Esophagus muscularis mucosa (tissue), 4 donors: ENCODE results near the gene CTRB1. TPM values are rescaled to one million over a fixed set of nuclear protein-coding genes. Genes with fewer than 3 reads are reported as not detected.

Source experiments
- DNase-seq: peaks from one replicate; pipeline ENCODE4 v3.0.0-alpha.2; 2017; ENCODE audit errors: extremely low spot score
- H3K27ac ChIP-seq, 4 donors: fragments of 200-600 bp; sonication (generic); replicated peaks in 1 of 4; 1 replicate in 3 of 4; 2 replicates in 1 of 4; pipeline ENCODE4 v1.5.1; 2016 to 2019; ENCODE audit warnings: mild to moderate bottlenecking in 1 of 4
- H3K27me3 ChIP-seq, 4 donors: fragments of 200-600 bp; sonication (generic); one replicate each; pipeline versions ENCODE4 v1.5.1 to v1.6.0; 2016 to 2019
- H3K36me3 ChIP-seq, 4 donors: fragments of 200-600 bp; sonication (generic); one replicate each; pipeline ENCODE4 v1.5.1; 2016 to 2019
- H3K4me1 ChIP-seq, 4 donors: fragments of 200-600 bp; sonication (generic); one replicate each; pipeline ENCODE4 v1.5.1; 2016 to 2019
- H3K4me3 ChIP-seq, 4 donors: fragments of 200-600 bp; sonication (generic); 1 replicate in 2 of 4; 2 replicates in 2 of 4; pipeline ENCODE4 v1.5.1; 2016 to 2019; ENCODE audit warnings: mild to moderate bottlenecking in 4 of 4, moderate library complexity in 1 of 4
- H3K9me3 ChIP-seq, 4 donors: fragments of 200-600 bp; sonication (generic); 1 replicate in 3 of 4; 2 replicates in 1 of 4; pipeline ENCODE4 v1.5.1; 2016 to 2019
- EP300 ChIP-seq: sonication (generic); formaldehyde crosslinking; IDR thresholded peaks from one replicate; pipeline ENCODE4 v1.6.1; 2017; ENCODE audit warnings: antibody characterized with exemption
- POLR2A ChIP-seq: fragments of 450-650 bp; IDR thresholded peaks from one replicate; pipeline ENCODE4 v1.6.1; 2017; ENCODE audit warnings: antibody characterized with exemption, moderate library complexity, mild to moderate bottlenecking, low read depth
- POLR2AphosphoS5 ChIP-seq, 2 donors: sonication (generic); formaldehyde crosslinking; IDR thresholded peaks; one replicate each; pipeline ENCODE4 v1.6.1; 2017; ENCODE audit warnings: antibody characterized with exemption in 2 of 2
- WGBS: methylation state at CpG from one replicate; pipeline ENCODE4 v1.1.5; 2018; 5-methylcytosine and 5-hydroxymethylcytosine counted together
- intact Hi-C: fragments of 100-400 bp; cut with DNase I; formaldehyde crosslinking; loops from one replicate; pipeline ENCODE4 v1.15.1; 2023
- total RNA-seq, 4 donors: library from RNA; depleted of rRNA; stranded (reverse); fragments of >200 nt; gene quantifications; one replicate each; pipeline versions ENCODE4 v1.1.0 to v1.2.1, GENCODE V29; 2016
- TF ChIP-seq, protein P1 (sequence below), 3 experiments: fragments of 200-600 bp in 2 of 3; fragments of 450-650 bp in 1 of 3; sonication (generic) in 2 of 3; IDR thresholded peaks; one replicate each; pipeline ENCODE4 v1.5.1; 2017 to 2019; ENCODE audit warnings: antibody characterized with exemption in 3 of 3, mild to moderate bottlenecking in 2 of 3, moderate library complexity in 1 of 3

The CTRB1 gene
- total RNA-seq, 4 donors from 2014 or later: not detected

DNA sequence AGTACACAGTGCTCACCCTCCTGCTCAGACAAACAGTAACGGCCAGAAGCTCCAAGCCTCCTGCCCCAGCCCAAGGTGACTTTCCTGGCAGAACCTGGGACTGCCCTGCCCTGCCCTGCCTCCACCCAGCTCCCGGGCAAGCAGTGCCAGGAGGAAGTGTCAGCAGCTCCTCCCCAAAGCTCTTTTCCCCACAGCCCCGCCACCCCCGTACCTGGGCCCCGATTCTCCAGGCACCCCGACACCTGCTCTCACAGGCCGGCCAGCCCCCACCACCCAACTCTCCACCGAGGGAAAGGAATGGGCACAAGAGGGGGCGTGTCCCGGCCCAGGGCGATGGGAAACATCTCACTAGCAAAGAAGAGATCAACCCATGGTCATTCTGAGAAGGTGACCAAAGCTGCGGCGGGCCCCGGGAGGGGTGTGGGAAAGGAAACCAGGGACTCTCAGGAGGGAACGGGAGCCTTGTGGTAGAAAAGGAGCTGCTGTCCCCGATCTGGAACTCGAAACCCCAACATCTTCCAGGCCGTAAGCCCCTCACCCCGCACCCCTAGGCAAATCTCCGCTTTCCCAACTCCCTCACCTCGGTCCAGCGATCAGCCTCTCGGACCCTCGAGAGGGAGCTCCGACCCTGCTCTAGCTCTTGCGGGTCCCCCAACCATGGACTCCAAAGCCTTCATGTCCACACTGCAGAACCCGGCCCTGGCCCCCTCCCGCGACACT is 31.5 kb downstream of the CTRB1 start:
- intact Hi-C loops: loop anchor here (2.0 kb wide), 1 partner anchor 17 kb away; no protein-coding TSS in a partner anchor
- 12% methylated on average over 7 of the region's 29 CpGs for WGBS
- TF ChIP-seq POLR2A (no peak), POLR2AphosphoS5 (IDR thresholded peaks at IDR 0.05) (no peak), EP300 (no peak)
- TF ChIP-seq, protein P1, sequence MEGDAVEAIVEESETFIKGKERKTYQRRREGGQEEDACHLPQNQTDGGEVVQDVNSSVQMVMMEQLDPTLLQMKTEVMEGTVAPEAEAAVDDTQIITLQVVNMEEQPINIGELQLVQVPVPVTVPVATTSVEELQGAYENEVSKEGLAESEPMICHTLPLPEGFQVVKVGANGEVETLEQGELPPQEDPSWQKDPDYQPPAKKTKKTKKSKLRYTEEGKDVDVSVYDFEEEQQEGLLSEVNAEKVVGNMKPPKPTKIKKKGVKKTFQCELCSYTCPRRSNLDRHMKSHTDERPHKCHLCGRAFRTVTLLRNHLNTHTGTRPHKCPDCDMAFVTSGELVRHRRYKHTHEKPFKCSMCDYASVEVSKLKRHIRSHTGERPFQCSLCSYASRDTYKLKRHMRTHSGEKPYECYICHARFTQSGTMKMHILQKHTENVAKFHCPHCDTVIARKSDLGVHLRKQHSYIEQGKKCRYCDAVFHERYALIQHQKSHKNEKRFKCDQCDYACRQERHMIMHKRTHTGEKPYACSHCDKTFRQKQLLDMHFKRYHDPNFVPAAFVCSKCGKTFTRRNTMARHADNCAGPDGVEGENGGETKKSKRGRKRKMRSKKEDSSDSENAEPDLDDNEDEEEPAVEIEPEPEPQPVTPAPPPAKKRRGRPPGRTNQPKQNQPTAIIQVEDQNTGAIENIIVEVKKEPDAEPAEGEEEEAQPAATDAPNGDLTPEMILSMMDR (IDR thresholded peaks at IDR 0.05): no peak
- Histone ChIP-seq H3K4me3 (peak overlapping the region; percentile 74 to 84 (median 77)), H3K27ac (peak overlapping the region; percentile 90 to 95 (median 92)), H3K27me3 (no peaks in the 10 kb centered on the region), H3K36me3 (no peaks in the 10 kb centered on the region), H3K4me1 (peaks cover 90 to 99% (median 97%) of the 10 kb centered on the region in 4 donors), H3K9me3 (no peaks in the 10 kb centered on the region)
- DNase-seq: no peak

DNA sequence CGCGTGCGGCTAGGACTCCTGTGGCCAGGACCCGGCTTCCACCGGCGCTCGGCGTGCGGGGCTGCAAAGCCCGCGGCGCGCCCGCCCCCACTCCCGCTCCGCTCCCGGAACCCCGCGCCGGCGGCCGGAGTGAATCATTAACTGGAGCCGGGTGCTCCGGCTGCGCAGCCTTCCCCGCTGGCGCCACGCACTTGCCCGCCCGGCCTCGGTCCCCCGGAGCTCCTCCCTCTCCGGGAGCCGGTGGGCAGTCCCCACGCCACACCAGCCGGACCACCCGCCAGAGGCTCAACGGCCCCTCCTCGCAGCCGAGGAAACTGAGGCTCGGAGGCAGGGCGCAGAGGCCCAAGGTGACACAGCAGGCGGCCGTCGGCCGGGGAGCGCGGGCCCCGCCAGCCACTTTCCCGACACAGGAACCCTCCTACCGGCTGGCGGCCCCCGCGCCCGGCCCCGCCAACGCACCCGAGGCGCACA is 32.1 kb downstream of the CTRB1 start:
- 0% methylated on average over 2 of the region's 59 CpGs for WGBS
- no peaks in the 10 kb centered on the region for H3K36me3 ChIP-seq
- no peaks in the 10 kb centered on the region for H3K9me3 ChIP-seq
- TF ChIP-seq, protein P1 (IDR thresholded peaks at IDR 0.05): no peak
- TF ChIP-seq POLR2AphosphoS5 (IDR thresholded peaks at IDR 0.05): peak in 1 of 2 donors; percentile 31
- no peak for DNase-seq
- H3K27ac ChIP-seq: peak overlapping the region; percentile 90 to 95 (median 92)
- H3K4me3 ChIP-seq: peak overlapping the region; percentile 74 to 84 (median 77)
- intact Hi-C loops: loop anchor here (2.0 kb wide), 1 partner anchor 16 kb away; no protein-coding TSS in a partner anchor
- no peaks in the 10 kb centered on the region for H3K27me3 ChIP-seq
- H3K4me1 ChIP-seq: peaks cover 90 to 99% (median 97%) of the 10 kb centered on the region in 4 donors

DNA sequence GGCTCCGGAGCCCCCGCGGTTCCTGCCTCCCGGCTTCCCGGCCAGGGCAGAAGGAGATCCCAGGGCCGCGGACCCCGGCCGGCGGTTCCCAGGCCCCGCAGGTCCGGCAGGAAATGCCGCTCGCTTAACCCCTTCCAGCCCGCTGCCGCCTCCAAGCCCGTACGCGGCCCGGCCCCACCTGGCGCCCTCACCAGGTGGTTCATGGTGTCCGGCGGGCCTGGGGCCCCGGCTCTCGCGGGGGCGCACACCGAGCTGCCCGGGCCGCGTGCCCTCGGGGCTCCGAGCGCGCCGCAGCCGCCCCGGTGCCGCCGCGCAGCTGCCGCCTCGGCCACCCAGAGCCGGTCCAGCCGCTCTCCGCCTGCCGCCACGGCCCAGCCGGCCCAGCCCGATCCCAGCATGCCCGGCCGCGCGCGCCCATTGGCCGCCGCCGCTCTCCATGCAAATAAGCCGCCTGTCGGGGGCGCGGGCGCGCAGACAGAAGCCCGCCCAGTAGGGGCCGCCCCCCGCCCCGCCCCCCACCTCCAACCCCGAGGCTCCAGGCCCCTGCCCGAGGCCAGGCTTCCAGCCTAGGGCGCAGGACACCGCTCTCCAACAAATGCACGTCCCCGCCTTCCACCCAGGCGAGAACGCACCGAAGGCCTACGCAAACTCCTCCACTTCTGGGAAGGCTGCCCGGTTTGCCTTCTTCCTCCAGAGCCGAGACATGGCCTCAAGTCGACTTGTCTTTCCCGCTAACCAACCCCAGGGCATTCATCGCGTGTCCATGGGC is 32.7 kb downstream of the CTRB1 start, which contains the start of gene BCAR1:
Gene BCAR1, minus strand, starts transcription at position 345 of the 769 bp plus-strand sequence. Its CDS starts 142 bp downstream, at position 203.
- intact Hi-C loops: loop anchor here (2.0 kb wide), 1 partner anchor 15 kb away; no protein-coding TSS in a partner anchor

DNA sequence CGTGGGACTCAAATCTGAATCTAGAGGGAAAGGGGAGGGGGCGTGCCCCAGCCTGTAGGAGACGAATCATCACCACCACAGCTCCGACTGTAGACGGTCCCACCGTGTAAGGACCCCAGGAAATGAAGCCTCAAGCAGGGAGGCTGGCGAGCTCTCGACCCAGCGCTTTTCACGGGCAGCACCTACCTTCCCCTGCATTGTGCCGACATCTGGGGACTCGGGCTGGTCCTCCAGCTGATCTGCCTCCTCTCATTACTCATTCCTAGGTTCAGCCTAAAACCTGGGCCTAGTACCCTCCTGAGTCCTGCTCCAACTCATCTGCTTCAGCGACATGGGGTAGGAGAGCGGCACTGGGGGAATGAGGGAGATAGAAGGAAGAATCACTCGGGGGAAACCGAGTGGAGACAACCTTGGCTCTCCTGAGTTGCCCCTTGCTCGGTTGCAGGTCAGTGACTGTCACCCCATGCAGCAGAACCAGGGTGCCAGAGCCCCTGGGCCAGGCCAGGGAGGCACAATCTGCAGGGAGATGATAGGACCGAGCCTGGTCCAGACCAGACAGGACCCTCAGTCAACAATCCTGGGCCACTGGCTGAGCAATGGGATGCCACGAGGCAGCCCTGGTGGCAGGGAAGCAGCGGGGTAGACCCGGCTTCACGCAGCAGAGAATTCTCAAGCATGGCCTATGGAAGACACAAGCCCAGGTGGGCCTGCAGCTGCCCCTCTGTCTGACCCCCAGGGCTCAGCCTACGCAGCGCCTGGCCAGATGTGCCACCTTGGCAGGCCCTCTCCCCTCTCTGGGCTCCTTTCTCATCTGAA is 33.5 kb downstream of the CTRB1 start:
- WGBS: 74% methylated on average over 18 of the region's 24 CpGs
- no peaks in the 10 kb centered on the region for H3K27me3 ChIP-seq
- no peaks in the 10 kb centered on the region for H3K36me3 ChIP-seq
- TF ChIP-seq POLR2A (no peak), POLR2AphosphoS5 (IDR thresholded peaks at IDR 0.05) (no peak), EP300 (no peak)
- TF ChIP-seq, protein P1 (IDR thresholded peaks at IDR 0.05): no peak
- H3K27ac ChIP-seq: peak overlapping the region; percentile 90 to 95 (median 92)
- H3K9me3 ChIP-seq: no peaks in the 10 kb centered on the region
- DNase-seq: no peak
- H3K4me1 ChIP-seq: peaks cover 90 to 99% (median 97%) of the 10 kb centered on the region in 4 donors
- intact Hi-C loops: no loop called here
- H3K4me3 ChIP-seq: peak overlapping the region; percentile 74 to 84 (median 77)

More for the DNA sequence above, 32.7 kb downstream of the CTRB1 start, which contains the start of gene BCAR1:
- 0% methylated on average over 2 of the region's 84 CpGs for WGBS
- peak; percentile 96 for DNase-seq
- Histone ChIP-seq H3K27me3 (no peaks in the 10 kb centered on the region), H3K9me3 (no peaks in the 10 kb centered on the region), H3K4me3 (peak within 1 kb of the TSS; percentile 74 to 84 (median 77)), H3K27ac (peak within 1 kb of the TSS; percentile 90 to 95 (median 92)), H3K4me1 (peaks cover 90 to 99% (median 97%) of the 10 kb centered on the region in 4 donors), H3K36me3 (no peaks in the 10 kb centered on the region)
- TF ChIP-seq POLR2A (no peak), POLR2AphosphoS5 (IDR thresholded peaks at IDR 0.05) (peak; percentile 51 to 62), EP300 (no peak)
- TF ChIP-seq, protein P1 (IDR thresholded peaks at IDR 0.05): peak in 1 of 3 experiments; percentile 18
